ENCODE data around the gene NDUFA12. TPM values are rescaled to one million over a fixed set of nuclear protein-coding genes. Genes with fewer than 3 reads are reported as not detected.

Gene NDUFA12
- total RNA-seq, 1 experiment from 2014 or later, result 76.2 TPM

- DNase-seq (ENCODE audit: low spot score), result no peak
Observed at GRCh38 chr12:94940771-94941170, 62.7 kb downstream of the NDUFA12 start.

- no peak for DNase-seq (ENCODE audit: low spot score)
Observed at GRCh38 chr12:94938583-94938982, 64.9 kb downstream of the NDUFA12 start.

GRCh38 chr12:94930772-94931171 is 72.7 kb downstream of the NDUFA12 start:
- no peak for DNase-seq (ENCODE audit: low spot score)

- DNase-seq (ENCODE audit: low spot score), result no peak
Observed at GRCh38 chr12:94930216-94930654, 73.3 kb downstream of the NDUFA12 start.

- no peak for DNase-seq (ENCODE audit: low spot score)
Observed at GRCh38 chr12:94929780-94930179, 73.7 kb downstream of the NDUFA12 start.

GRCh38 chr12:94925729-94926128 is 77.8 kb downstream of the NDUFA12 start:
- no peak for DNase-seq (ENCODE audit: low spot score)

- DNase-seq (ENCODE audit: low spot score), result no peak
Observed at GRCh38 chr12:94925206-94925605, 78.3 kb downstream of the NDUFA12 start.

- no peak for DNase-seq (ENCODE audit: low spot score)
Observed at GRCh38 chr12:94922561-94922960, 80.9 kb downstream of the NDUFA12 start.

Other genes with a start within 250 kb of the NDUFA12 start
- gene NR2C1, start 69.9 kb upstream of the NDUFA12 start, total RNA-seq (2014; rRNA removed; shearing (Covaris generic)), result 26.5 and 27.4 TPM in 2 replicates
- gene FGD6, start 213.8 kb upstream of the NDUFA12 start, total RNA-seq (2014; rRNA removed; shearing (Covaris generic)), result 3.7 and 4.7 TPM in 2 replicates
- 18.2 and 23.7 TPM in 2 replicates for gene VEZT, start 214.1 kb upstream of the NDUFA12 start, total RNA-seq (2014; rRNA removed; shearing (Covaris generic))

All from HT-29 (cell line).